ENCODE results near the gene USP16.
"Not testable (repeated sequence)": the region's sequence is repeated elsewhere in the genome, so short reads cannot be mapped to it uniquely, and the experiment has no call there.

The USP16 gene

DNA sequence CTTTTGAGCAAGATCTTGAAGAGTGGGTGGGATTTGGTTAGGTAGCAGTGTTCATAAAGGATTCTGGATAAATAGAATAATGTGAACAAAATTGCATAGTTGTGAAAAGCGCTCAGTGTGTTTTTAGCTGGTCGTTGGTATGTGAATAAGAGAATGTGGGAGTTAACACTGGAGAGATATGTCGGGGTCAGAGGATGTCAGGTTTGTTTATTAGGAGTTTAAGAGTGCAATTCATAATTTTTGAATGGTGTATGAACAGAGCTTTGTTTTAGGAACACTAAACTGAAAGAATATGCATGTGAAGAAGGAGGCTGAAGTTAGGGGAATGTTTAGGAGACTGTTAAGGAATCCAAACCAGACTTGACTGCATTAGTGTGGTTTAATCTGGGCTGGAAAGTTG, 9.4 kb downstream of the USP16 start:
- DNase-seq (ENCODE audit: low spot score) = no peak

DNA sequence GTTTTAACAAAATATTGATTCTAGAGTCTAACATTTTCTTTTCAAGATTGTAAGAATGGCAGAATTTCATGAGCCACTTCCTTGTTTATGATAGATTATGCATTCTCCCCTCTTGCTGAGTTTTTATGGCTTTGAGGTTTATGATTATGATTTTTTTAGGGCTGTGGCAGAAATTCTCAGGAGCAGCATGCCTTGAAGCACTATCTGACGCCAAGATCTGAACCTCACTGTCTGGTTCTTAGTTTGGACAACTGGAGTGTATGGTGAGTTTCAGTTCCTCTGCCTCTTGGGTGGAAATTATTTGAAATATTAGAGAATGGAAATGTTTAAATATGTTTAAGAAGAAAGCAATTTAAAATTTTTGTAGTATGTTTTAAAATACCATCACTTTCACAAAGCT, 10.2 kb downstream of the USP16 start:
- DNase-seq (ENCODE audit: low spot score) = no peak

DNA sequence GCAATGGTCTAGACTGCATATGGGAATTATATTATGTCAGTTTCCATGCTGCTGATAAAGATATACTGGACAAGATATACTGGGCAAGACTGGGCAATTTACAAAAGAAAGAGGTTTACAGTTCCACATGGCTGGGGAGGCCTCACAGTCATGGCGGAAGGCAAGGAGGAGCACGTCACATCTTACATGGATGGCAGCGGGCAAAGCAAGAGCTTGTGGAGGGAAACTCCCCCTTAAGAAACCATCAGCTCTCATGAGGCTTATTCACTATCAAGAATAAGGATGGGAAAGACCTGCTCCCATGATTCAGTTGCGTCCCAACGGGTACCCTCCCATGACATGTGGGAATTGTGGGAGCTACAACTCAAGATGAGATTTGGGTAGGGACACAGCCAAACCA, 27.8 kb downstream of the USP16 start:
- no peak for DNase-seq (ENCODE audit: low spot score)

DNA sequence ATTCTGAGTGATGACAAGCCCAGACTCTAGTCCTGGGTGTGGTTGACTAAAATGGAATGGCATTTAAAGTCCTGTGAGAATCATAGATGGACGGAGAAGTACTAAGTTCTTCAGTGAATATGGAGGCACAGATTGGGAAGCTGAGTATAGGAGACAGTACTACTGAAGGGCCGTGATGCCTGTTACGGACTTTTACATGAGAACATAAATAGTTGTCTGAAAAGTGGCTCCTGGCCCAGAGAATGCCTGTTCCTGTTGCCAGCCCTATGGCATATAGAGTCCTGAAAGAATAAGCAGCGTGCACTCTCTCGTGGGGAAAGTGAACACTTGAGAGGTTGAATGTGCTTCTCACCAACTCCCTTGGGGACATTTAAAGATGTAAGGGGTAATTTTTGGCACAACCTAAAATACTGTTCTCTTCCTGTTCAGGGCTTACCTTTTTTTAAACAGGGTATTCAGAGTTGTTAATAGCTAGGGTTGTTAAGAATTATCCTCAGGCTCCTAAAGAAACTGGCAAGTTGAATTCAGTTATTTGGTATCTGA, 28.6 kb downstream of the USP16 start:
- no peak for DNase-seq (ENCODE audit: low spot score)

DNA sequence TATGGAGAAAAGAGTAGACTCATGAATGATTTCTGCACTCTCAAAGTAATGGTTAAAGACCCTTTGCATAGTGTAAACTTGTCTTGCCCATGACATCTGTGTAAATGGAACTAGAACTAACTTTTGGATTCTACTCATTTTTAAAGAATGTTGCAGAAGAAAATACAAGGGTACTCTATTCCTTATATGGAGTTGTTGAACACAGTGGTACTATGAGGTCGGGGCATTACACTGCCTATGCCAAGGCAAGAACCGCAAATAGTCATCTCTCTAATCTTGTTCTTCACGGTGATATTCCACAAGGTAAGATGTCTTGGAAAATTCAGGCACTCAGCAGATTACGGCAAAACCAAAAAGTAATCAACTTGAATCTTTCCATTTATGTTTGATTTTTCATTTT, 29.2 kb downstream of the USP16 start:
- DNase-seq (ENCODE audit: low spot score) = no peak

DNA sequence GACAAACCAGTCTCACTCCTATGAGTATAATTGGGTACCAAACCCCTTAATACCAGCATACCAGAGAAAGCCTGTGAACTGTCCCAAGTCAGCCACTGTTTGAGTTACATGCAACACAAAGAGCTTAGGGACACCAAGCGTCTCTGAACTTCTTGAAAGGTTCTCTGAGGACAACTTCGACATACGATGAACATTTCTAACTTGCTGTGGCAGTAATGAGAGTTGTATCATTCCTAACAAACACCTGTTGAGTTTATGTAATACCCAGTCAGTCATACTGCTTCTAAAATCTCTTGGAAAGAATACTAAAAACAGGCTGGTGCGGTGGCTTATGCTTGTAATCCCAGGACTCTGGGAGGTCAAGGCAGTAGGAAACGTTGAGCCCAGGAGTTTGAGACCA, 30.6 kb downstream of the USP16 start:
- DNase-seq (ENCODE audit: low spot score) = no peak

DNA sequence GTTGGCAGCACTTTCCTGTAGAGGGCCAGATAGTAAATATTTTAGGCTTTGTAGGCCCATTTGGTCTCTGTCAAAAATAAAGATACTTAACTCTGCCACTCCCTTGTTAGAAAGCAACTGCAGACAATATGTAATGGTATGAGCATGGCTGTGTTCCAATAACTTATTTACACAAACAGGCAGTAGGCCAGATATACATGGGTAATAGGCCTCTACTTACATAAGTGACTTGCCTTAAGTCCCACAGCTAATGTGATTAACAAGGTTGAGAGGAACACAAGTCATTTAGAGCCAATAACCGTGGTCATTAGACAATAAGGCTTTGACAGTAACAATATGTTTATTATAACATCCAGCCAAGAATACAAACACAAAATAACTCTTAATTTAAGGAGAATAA, 31.5 kb downstream of the USP16 start:
- no peak for DNase-seq (ENCODE audit: low spot score)

DNA sequence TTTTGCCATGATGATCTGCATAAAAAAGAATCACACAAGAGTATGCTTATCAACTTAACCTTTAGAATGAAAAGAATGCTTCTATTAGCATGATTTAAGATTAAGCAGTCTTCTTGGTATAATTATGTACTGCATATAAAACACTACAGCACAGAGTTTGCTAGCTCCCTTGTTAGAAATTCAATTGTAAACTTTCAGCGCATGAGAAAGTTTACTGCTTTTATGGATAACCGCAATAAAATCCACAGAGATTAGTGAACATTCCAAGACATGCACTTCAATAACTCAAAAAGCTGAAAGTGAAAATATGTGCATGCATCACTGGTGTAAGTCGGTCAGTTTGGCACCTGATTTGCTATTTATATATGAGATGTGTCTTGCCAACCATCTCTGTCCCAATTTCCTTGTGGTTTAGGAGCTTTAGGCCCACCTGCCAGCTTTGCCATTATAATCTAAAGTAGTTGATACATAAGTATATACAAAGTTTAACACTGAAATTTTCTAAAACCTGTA, 32.1 kb downstream of the USP16 start:
- no peak for DNase-seq (ENCODE audit: low spot score)

DNA sequence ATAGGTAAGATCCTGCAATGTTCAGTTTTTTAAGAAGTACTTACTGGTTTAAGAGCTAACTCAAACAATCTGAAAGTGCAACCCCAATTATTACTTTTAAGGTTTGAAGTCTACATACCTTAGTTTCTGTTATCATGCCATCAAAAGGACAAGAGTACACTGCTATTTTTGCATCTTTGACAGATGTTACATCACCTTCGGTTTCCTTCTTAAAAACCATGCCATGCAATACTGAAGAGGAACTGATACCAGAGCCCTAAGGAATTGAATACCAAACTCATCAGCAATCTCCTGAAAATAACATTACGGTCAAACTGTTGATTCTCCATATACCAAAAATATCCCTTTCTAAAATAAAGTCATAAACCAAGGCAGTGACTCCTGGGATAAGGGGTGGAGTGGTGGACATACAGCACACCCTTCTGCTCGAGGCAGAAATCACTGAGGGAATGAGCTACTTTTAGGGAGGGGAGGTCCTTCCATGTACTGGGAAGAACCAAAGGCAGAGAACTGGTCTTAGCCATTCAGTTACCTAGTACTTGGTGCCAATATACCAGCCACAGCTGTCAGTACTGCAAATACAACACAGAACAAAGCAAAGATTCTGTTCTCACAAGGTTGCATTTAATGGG, 40.5 kb downstream of the USP16 start:
- no peak for DNase-seq (ENCODE audit: low spot score)

DNA sequence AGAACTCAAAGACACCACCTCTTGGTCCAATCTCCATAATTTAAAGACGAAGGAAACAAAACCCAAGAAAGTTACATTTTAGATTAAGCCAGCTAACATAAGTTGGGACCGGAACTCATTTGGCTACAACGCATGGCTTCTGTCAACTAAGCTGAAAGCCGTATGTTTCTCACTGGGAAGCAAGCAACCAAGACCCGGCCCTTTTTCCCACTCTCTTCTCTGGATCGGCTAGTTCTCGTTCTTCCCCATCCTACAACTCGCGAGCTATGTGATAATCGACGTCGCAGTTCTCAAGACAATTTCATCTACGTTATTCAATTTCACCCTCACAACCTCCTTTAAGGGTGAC, 48.4 kb downstream of the USP16 start:
- DNase-seq (ENCODE audit: low spot score) = no peak

DNA sequence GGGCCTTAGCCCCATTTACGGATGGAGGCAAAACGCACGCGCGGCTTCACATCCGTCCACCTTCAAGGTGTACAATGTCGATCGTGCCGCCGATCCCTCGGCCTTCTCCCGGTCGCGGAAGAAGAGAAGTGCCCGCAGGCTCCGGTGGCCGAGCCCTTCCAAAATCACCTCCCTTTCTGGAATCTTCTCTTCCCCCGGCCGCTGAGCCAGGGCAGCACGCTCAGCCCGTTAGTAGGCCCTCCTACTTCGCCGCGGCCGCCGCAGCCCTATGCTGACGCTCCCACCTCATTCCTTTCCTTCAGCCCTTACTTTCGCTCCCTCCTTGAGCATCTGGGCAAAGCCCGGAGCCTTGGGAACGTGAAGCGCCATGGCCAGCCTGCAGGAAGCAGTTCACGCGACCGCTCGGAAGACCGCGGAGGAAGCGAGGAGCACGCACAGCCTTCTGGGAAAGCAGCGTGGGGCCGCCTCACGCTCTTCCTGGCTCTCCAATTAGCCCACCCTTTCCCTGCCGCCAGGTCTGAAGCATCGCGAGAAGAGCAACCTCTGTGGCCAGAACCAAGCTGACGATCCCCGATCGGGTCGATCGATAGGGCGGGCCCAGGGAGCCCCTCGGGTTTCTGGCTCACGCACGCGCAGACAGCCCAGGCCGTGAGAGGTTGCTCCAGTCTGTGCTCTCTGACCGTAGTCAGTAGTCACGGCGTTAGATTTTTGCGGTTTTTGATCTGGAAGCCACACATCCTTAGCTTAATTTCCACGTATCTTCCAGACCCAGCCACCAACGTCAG, 48.9 kb downstream of the USP16 start, which contains the start of gene CCT8:
TSS of gene CCT8 (minus strand) at position 427 of the 785 bp plus-strand sequence. CDS start at position 369, 58 bp downstream.
- DNase-seq (ENCODE audit: low spot score) = peak; percentile 99

DNA sequence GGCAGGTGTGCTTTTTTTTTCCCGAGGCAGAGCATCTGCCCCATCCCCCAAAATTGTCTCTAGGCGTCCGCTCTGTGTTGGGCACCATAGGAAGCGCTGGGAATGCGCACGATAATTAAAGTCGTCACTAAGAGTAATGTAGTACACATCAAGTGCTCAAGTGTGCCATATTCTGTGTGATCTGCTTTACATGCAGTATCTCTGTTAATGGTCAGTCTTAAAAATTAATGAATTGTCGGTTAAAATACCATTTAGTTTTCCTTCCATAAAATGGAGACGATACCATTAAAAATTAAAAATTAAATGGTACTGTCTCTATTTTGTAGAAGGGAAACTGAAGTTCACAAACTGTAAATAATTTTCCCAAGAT, 49.5 kb downstream of the USP16 start:
- no peak for DNase-seq (ENCODE audit: low spot score)

DNA sequence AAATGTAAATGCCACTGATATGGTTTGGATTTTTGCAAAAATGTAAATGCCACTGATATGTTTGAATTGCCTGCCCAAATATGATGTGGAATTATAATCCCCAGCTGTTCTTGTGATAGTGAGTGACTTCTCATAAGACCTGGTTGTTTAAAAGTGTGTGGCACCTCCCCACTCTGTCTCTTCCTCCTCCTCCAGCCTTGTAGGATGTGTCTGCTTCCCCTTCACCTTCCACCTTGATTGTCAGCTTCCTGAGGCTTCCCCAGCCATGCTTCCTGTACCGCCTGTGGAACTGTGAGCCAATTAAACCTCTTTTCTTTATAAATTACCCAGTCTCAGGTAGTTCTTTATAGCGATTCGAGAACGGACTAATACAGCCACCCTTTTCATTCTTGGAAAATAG, 50.3 kb downstream of the USP16 start:
- DNase-seq (ENCODE audit: low spot score) = no peak

DNA sequence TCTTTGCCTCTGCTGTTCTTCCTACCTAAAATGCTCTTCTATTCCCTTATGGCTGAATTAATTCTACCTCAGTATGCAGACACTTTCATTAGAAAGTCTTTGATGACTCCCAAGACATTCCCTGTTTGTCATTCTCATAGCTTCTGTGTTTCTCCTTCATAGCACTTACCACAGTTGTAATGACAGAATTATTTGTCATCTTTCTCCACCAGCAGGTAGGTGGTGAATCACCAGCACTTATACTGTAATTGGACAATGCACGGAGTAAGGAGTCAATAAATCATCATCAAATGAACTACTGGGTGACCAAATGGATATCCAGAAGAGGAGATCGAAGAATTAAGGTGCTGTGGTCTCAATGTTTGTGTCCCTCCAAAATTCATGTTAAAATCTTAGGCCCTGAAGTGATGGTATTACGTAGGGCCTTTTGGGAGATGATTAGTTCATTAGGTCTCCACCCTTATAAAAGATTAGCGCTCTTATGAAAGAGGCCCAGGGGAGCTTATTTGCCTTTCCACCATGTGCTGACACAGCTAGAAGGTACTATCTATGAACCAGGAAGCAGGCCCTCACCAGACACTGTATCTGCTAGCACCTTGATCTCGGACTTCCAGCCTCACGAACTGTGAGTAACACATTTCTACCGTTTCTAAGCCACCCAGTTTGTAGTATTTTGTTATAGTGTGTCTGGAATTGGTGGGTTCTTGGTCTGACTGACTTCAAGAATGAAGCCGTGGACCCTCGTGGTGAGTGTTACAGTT, 51.4 kb downstream of the USP16 start:
- DNase-seq (ENCODE audit: low spot score) = no peak

DNA sequence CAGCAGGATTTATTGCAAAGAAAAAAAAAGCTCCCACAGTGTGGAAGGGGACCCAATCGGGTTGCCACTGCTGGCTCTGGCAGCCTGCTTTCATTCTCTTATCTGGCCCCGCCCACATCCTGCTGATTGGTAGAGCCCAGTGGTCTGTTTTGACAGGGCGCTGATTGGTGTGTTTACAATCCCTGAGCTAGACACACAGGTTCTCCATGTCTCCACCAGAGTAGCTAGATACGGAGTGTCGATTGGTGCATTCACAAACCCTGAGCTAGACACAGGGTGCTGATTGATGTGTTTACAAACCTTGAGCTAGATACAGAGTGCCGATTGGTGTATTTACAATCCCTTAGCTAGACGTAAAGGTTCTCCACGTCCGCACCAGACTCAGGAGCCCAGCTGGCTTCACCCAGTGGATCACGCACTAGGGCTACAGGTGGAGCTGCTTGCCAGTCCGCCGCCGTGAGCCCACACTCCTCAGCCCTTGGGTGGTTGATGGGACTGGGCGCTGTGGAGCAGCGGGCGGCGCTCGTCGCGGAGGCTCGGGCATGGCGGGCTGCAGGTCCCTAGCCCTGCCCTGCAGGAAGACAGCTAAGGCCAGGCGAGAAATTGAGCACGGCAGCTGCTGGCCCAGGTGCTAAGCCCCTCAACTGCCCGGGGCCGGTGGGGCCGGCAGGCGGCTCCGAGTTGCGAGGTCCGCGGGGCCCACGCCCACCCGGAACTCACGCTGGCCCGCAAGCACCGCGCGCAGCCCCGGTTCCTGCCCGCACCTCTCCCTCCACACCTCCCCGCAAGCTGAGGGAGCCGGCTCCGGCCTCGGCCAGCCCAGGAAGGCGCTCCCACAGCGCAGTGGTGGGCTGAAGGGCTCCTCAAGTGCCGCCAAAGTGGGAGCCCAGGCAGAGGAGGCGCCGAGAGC, 52.5 kb downstream of the USP16 start:
- DNase-seq (ENCODE audit: low spot score) = not testable (repeated sequence)

DNA sequence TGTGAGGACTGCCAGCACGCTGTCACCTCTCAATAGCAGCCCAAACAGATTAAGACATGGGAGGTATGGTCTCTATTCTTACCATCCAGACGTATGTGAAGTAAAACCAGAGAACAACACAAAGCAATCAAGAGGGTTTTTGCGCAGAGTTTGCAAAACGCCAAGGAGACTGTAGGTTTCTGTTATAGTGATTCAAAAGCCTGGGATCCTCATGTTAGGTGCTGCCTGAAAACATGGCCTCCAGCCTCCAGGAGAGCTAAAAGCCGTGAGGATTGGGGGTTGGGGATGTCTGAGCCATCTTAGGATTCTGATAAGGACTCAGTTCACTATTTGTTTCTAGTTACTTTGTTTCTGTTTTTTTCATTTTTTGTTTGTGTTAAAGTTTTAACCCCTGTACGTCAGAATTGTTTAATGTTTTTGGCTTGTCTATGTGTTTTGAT, 53.2 kb downstream of the USP16 start:
- DNase-seq (ENCODE audit: low spot score) = no peak

DNA sequence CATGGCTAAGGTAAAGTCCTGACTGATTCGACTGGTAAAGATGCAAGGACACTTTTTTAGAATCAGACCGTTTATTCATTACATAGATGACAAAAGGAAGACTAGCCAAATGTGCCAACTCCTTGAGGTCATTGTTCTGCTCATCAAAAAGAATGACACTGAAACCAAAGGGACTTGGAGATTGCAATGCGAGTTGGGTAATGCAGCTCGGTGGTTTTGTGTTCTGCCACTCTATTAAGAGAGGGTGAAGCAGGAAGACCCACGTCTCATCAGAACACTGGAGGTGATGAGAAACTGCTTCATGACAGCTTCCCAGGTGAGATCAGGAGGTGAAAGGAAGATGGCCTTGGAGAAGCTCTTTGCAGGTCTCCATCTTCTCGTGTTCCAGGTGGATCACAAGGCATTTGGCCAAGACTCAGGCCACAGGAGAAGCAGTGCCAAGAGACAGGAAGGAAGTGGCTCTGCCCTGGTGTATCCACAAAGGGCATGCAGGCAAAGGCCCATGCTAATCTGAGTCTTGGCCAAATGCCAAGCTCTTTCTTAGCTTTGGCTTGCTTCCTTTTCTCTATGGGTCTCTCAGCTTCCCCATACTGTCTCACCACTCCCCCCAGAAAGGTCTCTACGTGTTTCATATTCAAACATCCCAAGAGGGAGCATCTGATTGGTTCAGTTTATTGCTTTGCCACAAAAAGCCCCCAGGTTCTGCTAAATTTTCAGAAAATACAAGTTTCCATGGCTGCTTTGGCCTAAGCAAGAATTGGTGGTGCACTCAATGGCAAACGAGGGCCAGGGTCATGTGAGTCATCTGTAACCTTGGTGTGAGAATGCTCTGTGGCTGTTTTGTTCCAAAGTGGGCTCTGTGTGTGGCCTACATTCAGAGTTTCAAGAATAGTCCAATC, 54.6 kb downstream of the USP16 start:
- no peak for DNase-seq (ENCODE audit: low spot score)

DNA sequence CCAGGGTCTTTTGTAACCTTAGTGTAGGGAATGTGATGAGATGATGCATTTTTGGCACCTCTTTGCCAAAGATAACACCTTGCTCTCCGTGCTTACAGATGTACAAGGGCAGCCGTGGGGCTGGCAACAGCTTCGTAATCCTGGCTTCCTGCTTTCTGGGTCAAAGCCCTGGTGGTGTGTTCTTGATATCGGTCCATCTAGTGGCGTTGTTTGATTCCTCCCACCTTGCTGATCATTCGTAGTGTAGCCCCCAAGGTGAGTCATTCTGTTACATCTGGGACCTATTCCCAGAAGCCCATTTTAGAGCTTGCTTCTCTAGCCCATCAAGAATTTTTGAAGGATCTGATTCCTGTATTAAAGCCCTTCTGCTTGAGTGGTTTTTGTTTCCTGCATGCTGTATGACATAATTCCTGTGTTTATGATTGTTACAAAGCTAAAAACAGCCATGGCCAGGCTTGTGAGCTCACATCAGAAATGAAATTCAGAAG, 56.0 kb downstream of the USP16 start:
- no peak for DNase-seq (ENCODE audit: low spot score)

DNA sequence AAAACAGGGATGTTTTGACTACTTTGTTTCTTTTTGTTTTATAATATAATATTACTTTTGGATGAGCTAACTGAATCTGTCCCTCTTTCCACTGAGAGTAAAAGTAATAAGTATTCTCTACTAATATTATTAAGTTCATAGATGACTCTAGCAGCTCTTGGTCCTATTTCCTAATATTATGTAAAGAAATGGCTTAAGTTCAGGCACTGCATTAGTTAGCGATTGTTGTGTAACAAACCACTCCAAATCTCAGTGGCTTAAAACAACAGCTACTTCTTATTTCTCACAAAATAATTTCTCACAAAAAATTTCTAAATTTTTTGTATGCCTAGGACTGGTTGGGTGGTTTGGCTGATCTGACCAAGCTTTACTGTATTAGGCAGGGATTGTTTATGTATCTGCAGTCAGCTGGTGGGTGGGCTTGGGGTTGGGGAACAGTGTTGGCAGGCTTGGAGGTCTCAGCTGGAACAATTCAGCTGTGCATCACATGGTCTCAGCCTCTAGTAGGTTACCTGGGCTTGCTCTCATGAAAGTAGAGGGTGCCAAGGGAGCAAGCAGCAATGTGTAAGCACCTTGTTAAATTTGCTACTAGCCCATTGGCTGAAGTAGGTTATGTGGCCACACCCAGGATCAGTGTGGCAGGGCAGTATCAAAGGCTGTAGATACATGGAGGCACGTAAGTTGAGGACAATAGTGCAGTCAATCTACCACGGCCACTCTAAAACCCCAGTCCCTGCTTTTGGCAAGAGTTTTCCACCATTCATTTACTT, 57.8 kb downstream of the USP16 start:
- no peak for DNase-seq (ENCODE audit: low spot score)

DNA sequence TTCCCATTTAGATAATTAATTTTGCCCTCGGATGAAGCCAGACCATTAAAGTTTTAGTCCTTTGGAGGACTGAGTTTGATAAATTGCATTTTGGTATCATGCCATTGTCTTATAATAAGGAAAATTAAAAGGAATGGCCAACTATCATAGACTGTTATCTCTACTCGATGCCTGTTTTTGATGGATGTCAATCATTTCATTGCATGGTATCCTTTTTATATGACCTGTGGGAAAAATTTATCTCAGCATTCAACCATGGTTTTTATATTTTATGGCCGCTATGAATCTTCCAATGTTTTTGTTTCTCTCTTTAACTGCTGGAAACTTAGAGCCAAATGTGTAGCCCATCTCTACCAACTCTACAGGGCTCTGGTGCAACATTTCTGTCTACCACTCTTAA, 58.8 kb downstream of the USP16 start:
- no peak for DNase-seq (ENCODE audit: low spot score)
